ENCODE data around the gene EEF2.
"Not testable (repeated sequence)": the region's sequence is repeated elsewhere in the genome, so short reads cannot be mapped to it uniquely, and the experiment has no call there.

Gene EEF2

DNA sequence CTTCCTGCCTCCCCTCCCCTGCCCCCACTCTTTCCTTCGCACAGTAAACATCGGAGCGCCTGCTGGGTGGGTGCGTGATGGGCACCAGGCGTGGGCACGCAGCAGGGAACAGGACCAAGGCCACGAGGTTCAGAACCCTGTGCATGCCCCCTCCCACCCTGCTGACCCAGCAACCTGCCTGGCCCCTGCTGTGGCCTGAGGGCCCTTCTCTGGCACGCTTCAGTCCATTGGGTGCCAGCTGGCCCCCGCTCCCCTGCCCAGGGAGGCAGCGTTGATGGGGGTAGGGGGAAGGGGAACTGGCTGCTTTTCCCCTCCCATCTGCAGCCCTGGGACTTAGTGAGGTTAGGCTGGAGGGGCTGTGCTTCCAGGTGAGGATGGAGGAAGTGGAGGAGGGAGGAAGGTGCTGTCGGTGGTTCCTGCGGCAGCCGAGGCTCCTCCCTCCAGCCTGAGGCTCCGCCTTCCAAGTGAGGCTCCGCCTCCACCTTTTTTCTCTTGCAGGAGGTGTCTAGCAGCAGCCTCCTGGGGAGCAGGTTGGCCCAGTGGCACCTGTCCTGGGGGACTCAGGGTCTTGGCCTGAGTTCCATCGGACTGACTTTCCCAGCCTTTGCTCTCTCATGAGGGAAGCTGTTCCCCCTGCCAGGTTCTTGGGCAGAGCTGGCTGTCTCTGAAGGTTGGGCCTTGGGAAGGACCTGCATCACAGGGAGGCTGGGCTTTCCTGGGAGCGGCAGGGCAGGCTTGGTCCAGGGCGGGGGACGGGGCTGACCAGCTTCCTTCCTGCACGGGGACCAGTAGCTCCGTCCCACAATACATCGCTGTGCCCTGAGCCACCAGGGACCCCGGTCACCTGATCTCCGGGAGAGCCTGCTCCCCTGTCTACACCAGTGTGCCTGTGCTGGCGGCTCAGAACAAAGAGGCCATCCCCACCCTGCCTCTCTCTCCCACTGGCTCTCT lies 29.6 kb upstream of the EEF2 start:
- DNase-seq = peak; percentile 39

GRCh38 chr19:4013886-4014540 lies 28.8 kb upstream of the EEF2 start:
- no peak for DNase-seq

- no peak for DNase-seq
Observed at GRCh38 chr19:4012975-4013634, 27.8 kb upstream of the EEF2 start.

DNA sequence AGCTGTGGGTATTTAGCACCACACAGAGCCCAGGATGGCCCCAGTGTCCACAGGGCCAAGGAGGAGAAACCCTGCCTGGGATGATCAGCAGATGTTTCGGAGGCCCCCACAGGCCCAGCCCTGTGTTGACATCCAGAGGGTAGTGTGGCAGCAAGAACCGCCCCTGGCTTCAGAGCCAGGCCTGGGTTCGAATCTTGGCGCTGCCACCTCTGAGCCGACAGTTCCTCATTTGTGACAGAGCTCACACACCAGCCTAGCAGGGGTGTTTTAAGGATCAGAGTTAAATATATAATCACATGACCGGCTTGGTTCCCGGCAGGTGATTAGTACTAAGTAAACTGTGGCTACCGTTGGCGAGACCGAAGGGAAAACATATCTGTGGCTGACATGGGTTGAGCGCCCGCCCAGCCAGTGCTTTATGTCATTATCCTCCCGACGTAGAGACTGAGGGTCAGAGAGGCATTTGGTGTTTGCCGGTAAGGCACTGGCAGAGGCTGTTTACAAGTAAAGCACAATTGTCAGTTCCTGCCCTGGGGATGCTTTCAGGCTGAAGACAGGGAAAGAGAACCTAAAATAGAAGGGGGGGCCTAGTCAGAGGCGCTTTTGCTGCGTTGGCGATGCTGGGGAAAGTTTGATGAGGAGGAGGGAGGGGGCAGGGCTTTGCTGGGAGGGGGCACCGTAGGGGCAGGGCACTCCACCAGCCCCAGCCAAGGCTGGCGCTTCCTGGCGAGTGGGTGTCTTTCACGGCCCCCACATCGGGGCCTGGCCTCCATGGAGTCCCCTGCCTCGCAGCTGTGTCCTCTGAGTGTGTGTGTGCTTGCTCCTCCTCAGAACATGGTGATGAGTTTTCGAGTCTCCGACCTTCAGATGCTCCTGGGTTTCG lies 27.1 kb upstream of the EEF2 start:
- no peak for DNase-seq

GRCh38 chr19:4011430-4011829 lies 26.2 kb upstream of the EEF2 start:
- DNase-seq = not testable (repeated sequence)

DNA sequence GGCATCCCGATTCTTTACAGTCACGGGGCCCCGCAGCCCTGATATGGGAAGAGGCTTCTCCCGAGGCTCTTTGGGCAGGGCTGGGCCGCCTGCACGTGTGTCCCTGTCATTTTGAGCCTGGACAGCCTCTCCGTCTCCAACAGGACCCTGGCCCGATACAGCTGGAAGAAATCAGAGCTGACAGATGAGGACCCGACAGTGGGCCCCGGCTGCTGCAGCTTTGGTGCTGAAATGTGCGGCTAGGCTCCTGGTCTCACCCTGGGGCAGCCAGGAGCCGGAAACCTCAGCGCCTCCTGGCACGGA lies 25.5 kb upstream of the EEF2 start:
- DNase-seq = no peak

GRCh38 chr19:4009990-4010807 lies 24.9 kb upstream of the EEF2 start:
- DNase-seq = no peak

DNA sequence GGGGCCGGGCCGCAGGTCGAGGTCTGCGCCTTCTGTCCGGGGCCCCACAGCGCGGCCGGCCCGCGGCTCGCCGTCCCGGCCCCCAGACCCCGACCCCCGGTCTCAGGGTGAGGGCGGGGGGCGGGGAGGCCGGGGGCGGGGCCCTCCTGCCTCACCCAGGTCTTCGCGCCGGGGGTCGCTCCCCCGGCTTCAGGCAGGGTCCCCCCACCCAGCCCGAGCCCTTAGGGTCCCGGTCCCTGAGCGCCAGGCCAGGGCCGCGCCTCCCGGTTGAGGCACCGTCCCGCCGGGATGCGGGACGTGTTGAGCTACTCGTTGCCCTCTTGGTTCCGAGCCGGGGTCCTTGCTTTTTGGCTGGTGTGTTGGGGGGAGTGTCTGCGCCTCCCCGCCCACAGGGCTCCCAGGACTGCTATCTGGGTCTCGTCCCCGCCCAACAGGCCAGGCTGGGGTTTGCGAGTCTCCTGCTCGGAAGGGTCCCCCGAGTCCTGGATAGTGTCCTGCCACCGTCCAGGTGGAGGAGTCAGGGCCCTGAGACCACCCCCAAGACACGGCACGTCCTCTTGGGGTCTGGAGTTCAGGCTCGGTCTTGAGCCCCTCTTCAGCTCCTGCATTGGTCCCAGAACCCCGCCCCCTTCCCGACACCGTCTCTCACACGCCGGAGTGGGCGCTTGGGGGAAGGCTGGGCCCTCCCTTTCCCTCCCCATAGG lies 22.7 kb upstream of the EEF2 start:
- DNase-seq = peak; percentile 11

GRCh38 chr19:4007021-4007835 lies 22.0 kb upstream of the EEF2 start, which contains the start of gene PIAS4:
Gene PIAS4, plus strand, starts transcription at chr19:4007736. Its CDS starts 25 bp downstream, at chr19:4007761.
- DNase-seq = peak; percentile 93

GRCh38 chr19:4005436-4005835 lies 20.2 kb upstream of the EEF2 start:
- not testable (repeated sequence) for DNase-seq

DNA sequence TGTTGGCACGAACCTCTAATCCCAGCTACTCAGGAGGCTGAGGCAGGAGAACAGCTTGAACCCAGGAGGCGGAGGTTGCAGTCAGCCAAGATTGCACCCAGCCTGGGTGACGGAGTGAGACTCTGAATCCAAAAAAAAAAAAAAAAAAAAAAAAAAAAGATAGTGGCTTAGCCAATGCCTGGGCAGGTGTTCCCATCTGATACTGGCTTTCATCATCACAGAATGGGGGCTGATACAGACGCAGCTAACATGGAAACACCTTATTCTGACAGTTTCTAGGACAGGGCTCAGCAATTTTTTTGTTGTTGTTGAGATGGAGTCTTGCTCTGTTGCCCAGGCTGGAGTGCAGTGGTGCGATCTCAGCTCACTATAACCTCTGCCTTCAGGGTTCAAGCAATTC lies 15.5 kb upstream of the EEF2 start:
- not testable (repeated sequence) for DNase-seq

DNA sequence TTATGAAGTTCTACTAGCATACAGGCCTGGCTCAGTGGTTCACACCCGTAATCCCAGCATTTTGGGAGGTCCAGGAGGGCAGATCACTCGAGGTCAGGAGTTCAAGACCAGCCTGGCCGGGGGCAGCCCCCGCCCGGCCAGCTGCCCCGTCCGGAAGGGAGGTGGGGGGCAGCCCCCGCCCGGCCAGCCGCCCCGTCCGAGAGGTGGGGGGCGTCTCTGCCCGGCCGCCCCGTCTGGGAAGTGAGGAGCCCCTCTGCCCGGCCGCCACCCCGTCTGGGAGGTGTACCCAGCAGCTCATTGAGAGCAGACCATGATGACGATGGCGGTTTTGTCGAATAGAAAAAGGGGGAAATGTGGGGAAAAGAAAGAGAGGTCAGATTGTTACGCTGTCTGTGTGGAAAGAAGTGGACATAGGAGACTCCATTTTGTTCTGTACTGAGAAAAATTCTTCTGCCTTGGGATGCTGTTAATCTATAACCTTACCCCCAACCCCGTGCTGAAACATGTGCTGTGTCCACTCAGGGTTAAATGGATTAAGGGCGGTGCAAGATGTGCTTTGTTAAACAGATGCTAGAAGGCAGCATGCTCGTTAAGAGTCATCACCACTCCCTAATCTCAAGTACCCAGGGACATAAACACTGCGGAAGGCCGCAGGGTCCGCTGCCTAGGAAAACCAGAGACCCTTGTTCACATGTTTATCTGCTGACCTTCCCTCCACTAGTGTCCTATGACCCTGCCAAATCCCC lies 13.6 kb upstream of the EEF2 start:
- not testable (repeated sequence) for DNase-seq

GRCh38 chr19:3995607-3996006 lies 10.3 kb upstream of the EEF2 start:
- DNase-seq = no peak

- no peak for DNase-seq
Observed at GRCh38 chr19:3990815-3991117, 5.5 kb upstream of the EEF2 start.

DNA sequence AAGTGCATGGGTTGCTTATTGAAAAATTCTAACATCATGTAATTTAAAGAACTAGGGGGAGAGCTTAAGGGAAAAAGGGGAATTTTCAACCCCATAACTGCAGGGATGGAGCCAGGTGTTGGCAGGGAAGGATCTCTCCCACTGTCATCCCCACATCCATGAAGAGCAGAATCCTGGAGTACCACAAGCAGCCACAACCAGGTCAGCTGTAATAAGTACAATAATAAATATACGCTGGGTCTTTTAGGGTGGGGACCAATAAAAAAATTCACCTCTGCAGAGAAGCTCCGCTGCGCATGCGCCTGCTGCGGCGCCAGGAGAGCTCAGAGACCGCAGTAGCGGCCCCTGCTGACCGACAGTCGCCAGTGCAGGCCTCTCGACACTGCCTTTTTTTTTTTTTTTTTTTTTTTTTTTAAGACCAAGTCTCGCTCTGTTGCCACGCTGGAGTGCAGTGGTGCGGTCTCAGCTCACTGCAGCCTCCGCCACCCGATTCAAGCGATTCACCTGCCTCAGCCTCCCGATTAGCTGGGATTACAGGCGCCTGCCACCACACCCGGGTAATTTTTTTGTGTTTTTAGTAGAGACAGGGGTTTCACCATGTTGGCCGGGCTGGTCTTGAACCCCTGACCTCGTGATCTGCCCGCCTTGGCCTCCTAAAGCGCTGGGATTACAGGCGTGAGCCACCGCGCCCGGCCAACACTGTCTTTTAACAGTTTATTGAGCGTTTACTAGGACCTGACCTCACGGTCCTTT lies 2.5 kb upstream of the EEF2 start:
- peak; percentile 89 for DNase-seq

- no peak for DNase-seq
Observed at GRCh38 chr19:3986260-3987041, 1.2 kb upstream of the EEF2 start.

DNA sequence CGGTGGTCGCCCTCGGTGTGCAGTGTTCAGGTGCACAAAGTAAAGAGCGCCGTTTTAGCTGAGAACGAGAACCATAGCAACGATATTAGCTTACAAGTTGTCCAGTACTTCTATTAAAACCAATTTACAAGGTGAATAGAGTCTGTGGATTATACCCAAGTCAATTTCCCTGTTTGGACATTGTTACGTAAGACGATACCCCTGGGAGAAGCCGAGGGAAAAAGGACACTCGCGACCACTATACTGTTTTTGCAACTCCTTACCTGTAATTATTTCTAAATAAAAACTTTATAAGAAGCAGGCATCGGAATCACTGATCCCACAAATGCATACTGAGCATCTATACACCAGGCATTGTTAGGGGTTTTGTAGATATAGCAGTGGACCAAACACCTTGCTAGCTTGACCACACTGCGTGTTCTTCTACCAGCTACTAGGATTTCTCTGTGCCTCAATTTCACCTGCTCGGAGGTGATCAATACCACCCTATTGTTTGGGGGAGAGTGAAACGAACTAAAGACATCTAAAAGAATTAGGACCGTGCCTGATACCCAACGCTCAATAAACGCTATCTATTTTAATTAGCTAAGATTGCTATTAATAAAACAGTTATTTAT lies 488 bp upstream of the EEF2 start:
- no peak for DNase-seq

DNA sequence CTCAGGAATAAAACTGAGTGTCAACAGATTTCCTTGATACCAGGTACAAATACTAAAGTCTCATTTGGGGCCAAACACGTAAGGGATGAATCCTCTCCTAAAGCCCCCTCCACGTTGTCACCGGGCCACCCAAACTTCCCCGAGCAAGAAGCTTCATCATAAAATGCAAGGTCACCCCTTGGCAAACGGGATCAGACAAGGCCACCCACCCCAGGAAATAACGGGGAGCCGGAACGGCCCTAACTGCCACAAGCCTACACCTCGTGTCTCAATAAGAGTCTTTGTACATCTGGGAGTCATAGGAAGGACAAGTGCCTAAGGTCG lies 717 bp downstream of the EEF2 start:
- no peak for DNase-seq

Measured in stimulated activated CD4-positive, alpha-beta T cell treated with anti-CD3 and anti-CD28 coated beads, Interleukin-1b, Interleukin-23, amount 100 ng/mL, for 48 hours (primary cell).